ENCODE results near the gene TOMM20L.
"Not testable (repeated sequence)": the region's sequence is repeated elsewhere in the genome, so short reads cannot be mapped to it uniquely, and the experiment has no call there.

GRCh38 chr14:58416934-58417333 is 21.2 kb downstream of the TOMM20L start:
- not testable (repeated sequence) for TF ChIP-seq POLR2A (IDR thresholded peaks at IDR 0.05)
- TF ChIP-seq, protein P1, sequence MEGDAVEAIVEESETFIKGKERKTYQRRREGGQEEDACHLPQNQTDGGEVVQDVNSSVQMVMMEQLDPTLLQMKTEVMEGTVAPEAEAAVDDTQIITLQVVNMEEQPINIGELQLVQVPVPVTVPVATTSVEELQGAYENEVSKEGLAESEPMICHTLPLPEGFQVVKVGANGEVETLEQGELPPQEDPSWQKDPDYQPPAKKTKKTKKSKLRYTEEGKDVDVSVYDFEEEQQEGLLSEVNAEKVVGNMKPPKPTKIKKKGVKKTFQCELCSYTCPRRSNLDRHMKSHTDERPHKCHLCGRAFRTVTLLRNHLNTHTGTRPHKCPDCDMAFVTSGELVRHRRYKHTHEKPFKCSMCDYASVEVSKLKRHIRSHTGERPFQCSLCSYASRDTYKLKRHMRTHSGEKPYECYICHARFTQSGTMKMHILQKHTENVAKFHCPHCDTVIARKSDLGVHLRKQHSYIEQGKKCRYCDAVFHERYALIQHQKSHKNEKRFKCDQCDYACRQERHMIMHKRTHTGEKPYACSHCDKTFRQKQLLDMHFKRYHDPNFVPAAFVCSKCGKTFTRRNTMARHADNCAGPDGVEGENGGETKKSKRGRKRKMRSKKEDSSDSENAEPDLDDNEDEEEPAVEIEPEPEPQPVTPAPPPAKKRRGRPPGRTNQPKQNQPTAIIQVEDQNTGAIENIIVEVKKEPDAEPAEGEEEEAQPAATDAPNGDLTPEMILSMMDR (IDR thresholded peaks at IDR 0.05): not testable (repeated sequence)

Data from testis (tissue), 2 donors.